ENCODE data around the gene SYTL2. TPM values are rescaled to one million over a fixed set of nuclear protein-coding genes. Genes with fewer than 3 reads are reported as not detected.

SYTL2 gene
- total RNA-seq, 2 donors from 2014 or later: 168 to 170 TPM

DNA sequence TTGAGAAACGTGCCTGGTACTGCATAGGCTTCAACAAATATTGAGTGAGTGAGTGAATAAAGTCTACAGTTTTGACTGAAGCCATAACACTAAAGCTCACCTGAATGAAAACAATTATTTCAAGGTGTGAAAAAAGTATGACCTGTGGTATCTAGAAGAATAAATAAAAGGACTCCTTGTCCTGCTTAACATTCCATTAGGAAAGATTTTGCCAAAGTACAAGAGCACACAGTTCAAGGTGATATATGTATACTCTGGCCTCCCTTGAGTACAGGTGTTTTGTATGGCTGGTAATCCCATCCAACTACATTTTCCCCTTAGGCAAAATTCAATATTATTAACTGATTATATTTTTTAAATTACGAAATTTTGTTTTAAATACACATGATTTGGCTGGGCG lies 144.3 kb downstream of the SYTL2 start:
- no peaks in the 10 kb centered on the region for H3K9me3 ChIP-seq
- H3K4me3 ChIP-seq: no peak overlapping the region
- no peak for DNase-seq
- TF ChIP-seq, protein P1, sequence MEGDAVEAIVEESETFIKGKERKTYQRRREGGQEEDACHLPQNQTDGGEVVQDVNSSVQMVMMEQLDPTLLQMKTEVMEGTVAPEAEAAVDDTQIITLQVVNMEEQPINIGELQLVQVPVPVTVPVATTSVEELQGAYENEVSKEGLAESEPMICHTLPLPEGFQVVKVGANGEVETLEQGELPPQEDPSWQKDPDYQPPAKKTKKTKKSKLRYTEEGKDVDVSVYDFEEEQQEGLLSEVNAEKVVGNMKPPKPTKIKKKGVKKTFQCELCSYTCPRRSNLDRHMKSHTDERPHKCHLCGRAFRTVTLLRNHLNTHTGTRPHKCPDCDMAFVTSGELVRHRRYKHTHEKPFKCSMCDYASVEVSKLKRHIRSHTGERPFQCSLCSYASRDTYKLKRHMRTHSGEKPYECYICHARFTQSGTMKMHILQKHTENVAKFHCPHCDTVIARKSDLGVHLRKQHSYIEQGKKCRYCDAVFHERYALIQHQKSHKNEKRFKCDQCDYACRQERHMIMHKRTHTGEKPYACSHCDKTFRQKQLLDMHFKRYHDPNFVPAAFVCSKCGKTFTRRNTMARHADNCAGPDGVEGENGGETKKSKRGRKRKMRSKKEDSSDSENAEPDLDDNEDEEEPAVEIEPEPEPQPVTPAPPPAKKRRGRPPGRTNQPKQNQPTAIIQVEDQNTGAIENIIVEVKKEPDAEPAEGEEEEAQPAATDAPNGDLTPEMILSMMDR (IDR thresholded peaks at IDR 0.05): no peak
- H3K36me3 ChIP-seq: no peaks in the 10 kb centered on the region
- no peak overlapping the region for H3K27ac ChIP-seq
- intact Hi-C loops (cut with DNase I): no loop called here
- H3K27me3 ChIP-seq: no peaks in the 10 kb centered on the region
- H3K4me1 ChIP-seq: no peaks in the 10 kb centered on the region
- H3K9ac ChIP-seq (ENCODE audit: low read depth in 2 of 2, low read length in 2 of 2): no peak overlapping the region

DNA sequence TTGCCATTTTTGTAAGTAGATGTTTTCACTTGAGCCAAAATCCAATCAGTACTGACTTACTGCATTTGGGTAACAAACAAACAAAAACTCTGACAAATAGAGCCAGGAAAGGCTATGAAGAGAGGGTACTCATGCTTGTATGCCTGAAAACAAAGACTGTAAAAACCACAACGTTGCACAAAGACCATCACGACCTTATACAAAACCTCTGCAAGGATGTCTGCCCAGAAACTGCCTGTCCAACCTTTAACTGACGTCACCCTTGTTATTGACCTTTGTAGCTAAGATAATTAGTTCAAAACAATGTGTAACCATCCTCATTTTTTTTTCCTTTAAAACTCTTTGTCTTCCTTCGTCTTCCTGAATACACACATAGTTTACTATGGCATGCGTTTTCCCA lies 145.2 kb downstream of the SYTL2 start:
- Histone ChIP-seq H3K4me3 (no peak overlapping the region), H3K9me3 (no peaks in the 10 kb centered on the region), H3K27me3 (no peaks in the 10 kb centered on the region), H3K4me1 (no peaks in the 10 kb centered on the region), H3K9ac (ENCODE audit: low read depth in 2 of 2, low read length in 2 of 2) (peak overlapping the region in 1 of 2 donors; percentile 94), H3K36me3 (no peaks in the 10 kb centered on the region), H3K27ac (peak overlapping the region; percentile 97)
- no peak for DNase-seq
- TF ChIP-seq, protein P1 (IDR thresholded peaks at IDR 0.05): no peak
- intact Hi-C loops (cut with DNase I): no loop called here

DNA sequence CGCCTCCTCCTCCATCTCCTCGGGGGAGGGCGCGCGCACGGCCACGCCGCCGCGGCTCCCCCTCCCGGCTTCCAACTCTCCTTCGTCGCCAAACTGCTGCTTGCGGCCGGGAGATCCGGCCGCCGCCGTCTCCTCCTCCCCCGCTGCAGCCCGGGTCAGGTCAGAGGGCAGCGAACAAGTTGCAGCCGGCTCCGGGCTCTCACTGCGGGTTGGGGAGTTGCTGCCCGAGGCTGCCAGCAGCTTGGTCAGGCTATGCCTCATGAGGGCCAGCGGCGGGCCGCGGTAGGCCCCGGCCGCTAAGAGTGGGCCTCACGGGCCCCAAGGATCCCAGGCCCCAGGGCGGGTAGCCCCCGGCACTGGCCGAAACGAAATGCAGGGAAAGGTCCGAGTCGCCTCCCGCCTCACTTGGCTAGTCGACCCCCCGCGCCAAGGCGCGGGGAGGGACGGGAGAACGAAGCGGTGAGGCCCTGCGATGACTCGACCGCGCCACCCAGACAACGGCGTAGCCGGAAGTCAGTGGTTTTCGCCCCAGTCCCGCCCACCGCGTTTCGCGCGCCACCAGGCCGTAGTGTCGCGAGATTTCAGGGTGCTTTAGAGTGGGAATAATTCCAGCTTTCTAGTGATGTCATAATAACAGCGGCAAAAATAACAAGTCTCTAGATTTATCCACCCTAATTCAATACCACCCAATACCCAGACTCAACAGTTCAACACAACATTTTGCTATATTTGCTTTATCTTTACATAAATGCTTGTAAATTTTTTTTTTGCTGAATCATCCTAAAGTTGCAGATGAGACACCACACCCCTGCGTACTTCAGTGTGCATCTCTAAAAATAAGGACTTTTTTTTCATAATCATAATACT lies 146.1 kb downstream of the SYTL2 start, which contains the start of gene CREBZF:
CREBZF (minus strand) TSS at position 515 of the 867 bp plus-strand sequence; CDS start at position 261, 254 bp downstream.
- Histone ChIP-seq H3K9ac (ENCODE audit: low read depth in 2 of 2, low read length in 2 of 2) (peak within 1 kb of the TSS; percentile 78 to 94), H3K4me1 (no peaks in the 10 kb centered on the region), H3K9me3 (no peaks in the 10 kb centered on the region), H3K4me3 (peak within 1 kb of the TSS; percentile 86), H3K27me3 (no peaks in the 10 kb centered on the region), H3K27ac (peak within 1 kb of the TSS; percentile 97), H3K36me3 (no peaks in the 10 kb centered on the region)
- TF ChIP-seq, protein P1 (IDR thresholded peaks at IDR 0.05): no peak
- peak; percentile 97 for DNase-seq
- intact Hi-C loops (cut with DNase I): no loop called here

DNA sequence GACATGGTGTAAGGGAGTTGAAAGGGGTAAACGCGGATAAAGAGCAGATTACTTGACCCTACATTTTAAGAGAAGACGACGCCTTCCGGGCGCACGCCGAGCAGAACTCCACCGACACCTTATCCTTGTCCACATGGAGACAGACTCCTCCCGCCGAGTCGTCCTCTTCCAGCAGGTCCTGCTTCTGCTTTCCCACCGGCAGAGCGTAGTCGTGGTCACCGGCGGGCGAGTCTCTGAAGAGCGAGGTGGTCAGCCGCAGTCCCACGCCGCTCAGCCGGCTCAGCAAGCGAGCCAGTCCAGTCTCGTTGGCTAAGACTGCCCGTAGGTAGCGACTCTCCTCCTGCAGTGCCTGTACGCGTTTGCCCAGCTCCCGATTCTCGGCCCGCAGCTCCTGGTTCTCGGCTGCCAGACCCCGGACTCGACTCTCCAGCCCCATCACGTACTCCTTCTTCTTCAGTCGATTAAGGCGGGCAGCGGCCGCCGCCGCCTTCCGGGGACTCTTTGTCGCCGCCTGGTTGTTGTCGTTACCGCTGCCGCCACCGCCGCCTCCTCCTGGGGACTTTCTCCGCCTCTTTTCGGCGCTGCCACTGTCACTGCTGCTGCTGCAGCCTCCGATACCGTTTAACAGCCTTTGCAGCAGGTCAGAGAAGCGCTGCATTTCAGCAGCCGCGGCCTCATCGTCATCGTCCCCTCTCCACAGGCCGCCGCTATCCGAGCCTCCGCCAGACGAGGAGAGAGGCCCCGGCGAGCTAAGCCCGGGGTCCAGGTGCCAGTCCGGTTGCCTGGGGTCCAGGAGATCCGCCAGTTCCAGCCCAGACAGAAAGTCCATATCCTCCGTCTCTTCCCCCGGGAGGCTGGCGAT lies 147.0 kb downstream of the SYTL2 start:
- H3K36me3 ChIP-seq: no peaks in the 10 kb centered on the region
- H3K9me3 ChIP-seq: no peaks in the 10 kb centered on the region
- H3K27ac ChIP-seq: peak overlapping the region; percentile 97
- peak; percentile 85 for DNase-seq
- peak overlapping the region; percentile 86 for H3K4me3 ChIP-seq
- intact Hi-C loops (cut with DNase I): no loop called here
- no peaks in the 10 kb centered on the region for H3K27me3 ChIP-seq
- TF ChIP-seq, protein P1 (IDR thresholded peaks at IDR 0.05): peak; percentile 56
- H3K4me1 ChIP-seq: no peaks in the 10 kb centered on the region
- peak overlapping the region; percentile 78 to 94 for H3K9ac ChIP-seq (ENCODE audit: low read depth in 2 of 2, low read length in 2 of 2)

DNA sequence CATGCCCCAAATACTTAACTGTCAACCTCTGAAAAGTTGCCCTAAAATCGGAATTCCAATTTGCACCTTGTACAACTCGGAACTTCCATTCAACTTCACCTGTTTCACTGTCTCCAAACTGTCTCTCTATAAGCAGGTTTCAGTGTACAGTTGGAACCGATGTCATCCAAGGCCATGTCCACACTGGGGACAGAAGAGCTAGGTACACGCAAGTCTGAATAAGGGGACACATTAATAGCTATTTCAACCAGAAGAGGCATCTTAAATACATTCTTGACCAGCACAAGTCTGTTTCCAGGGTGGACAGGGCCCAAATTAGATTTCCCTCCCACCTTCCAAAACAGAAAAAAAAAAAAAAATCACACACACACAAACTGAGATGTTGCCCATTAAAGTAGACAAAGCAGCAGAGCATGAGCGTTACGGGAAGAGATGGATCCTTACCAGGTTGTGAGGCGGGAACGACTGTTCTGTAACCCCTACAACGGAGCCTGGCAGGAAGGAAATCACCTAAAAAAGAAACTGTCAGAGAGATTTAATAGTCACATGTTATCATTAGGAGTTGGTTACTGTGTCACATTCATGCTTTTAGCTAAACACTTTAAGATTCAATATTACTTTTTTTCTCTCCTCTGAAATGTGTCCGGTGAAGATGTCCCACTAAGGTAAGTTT lies 147.7 kb downstream of the SYTL2 start:
- H3K27ac ChIP-seq: peak overlapping the region; percentile 97
- H3K9me3 ChIP-seq: no peaks in the 10 kb centered on the region
- intact Hi-C loops (cut with DNase I): no loop called here
- no peaks in the 10 kb centered on the region for H3K27me3 ChIP-seq
- H3K36me3 ChIP-seq: no peaks in the 10 kb centered on the region
- peak overlapping the region; percentile 78 to 94 for H3K9ac ChIP-seq (ENCODE audit: low read depth in 2 of 2, low read length in 2 of 2)
- no peaks in the 10 kb centered on the region for H3K4me1 ChIP-seq
- TF ChIP-seq, protein P1 (IDR thresholded peaks at IDR 0.05): no peak
- DNase-seq: no peak
- peak overlapping the region; percentile 86 for H3K4me3 ChIP-seq

Data from colonic mucosa (tissue), 4 donors.